HG03095 (cell line): ENCODE measurements around the gene CRYZL1.
A peak's percentile ranks its signal among the peaks of the same experiment; 100 is the strongest.

ENCODE experiments used
- ATAC-seq: cut with Tn5 transposase; IDR thresholded peaks from one replicate; pipeline ENCODE4 v1.9.1; 2021; ENCODE audit warnings: moderate library complexity; ENCODE audit not compliant: unreplicated experiment

The CRYZL1 gene

DNA sequence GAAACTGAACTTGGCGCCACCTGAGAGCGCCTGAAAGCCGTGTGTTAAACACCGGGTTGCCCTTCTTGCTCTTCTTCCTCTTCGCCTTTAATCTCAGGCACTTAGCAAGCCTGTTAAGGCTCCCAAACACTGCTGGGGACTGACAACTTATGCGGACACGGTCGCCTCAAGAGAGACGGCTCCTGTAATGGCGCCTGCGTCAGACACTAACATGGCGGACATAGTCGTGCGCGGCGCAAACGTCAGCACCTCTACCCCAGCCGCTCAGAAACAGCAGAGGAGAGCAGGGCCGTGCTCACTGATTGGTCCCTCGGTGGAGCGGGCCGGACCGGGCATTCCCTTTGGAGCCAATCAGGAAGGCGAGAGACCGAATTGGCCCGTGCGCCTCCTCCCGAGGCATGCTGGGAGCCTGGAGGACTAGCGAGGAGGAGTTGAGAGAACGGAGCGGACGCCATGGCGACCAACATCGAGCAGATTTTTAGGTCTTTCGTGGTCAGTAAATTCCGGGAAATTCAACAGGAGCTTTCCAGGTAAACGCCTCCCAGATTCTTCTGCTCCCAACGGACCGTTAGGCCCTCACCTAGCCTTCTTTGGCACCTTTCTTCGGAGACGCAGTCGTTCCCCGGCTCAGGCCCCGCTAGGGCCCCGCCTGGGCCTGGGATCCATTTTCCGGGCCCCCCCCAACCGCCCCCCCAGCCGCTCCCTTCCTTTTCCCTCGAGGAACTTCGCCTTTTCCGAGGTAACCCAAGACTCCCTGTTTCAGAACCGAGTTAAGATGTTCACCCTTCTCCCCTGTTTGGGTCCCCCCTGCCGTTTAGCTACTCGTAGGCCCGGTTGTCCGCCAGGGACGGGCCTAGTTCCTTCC is 98.7 kb downstream of the CRYZL1 start, which contains the start of gene SON:
Gene SON (plus strand): TSS at position 399 of the 865 bp plus-strand sequence. CDS start 55 bp downstream, at position 454.
- ATAC-seq = peak; percentile 95

DNA sequence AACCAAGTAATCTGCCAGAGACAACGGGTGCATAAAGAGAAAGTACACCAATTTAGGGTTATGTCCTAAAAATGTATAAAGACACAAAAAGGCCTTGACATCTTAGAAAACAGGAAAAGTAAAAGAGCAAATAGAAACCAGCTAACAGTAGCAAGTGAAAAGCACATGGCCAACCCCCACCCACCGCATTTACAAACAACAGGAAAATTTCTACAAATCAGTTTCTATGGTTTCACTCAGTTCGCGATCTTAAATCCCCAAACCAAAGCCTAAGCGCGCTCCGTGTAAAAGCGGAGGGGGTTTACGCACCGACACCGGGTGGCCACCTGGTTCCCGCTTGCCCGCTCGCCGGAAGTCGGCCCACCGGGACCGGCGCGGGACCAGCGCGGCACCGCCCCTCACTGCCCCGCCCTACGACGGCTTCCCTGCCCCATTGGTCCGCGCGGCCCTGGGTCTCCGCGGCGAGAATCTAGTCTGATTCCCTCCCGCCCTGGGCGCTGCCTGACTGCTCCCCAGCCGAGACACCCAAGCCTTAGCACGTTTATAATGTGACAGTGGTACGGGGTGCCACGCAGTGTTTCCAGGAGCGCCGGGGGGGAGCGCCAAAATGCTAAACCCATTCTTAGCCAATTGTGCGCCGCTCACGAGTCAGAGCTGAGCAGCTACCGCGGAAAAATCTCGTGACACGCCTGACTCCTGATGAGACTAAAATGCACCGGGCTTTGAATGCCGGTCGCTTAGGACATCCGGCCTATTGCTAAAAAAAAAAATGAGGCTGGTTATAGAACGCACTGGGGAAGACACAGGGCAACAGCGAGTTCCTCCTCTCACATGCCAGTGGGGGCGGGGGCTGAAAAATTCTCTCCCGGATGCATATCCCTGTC is 99.5 kb downstream of the CRYZL1 start, which contains the start of gene GART:
Gene GART (minus strand): TSS at position 362 of the 884 bp plus-strand sequence. CDS start 2,802 bp downstream, outside the sequence.
- ATAC-seq = peak; percentile 53

GRCh38 chr21:33541105-33541711 is 100.3 kb downstream of the CRYZL1 start:
- no peak for ATAC-seq

- no peak for ATAC-seq
Measured at GRCh38 chr21:33540711-33541104, 100.8 kb downstream of the CRYZL1 start.

- ATAC-seq = no peak
Measured at GRCh38 chr21:33539616-33540015, 101.9 kb downstream of the CRYZL1 start.
